Panc1 (cell line): Measurements from ENCODE around the gene NOC2L. TPM values are rescaled to one million over a fixed set of nuclear protein-coding genes. Genes with fewer than 3 reads are reported as not detected.

ENCODE experiments used
- ATAC-seq: fragments of 200-7000 bp; cut with Tn5 transposase; 2 replicates; pipeline ENCODE4 v1.9.1; 2020; ENCODE audit warnings: mild to moderate bottlenecking, moderate library complexity
- BruUV-seq: library from RNA; stranded (reverse); fragments of 400-500 nt; replicated peaks from 2 replicates; lab custom pipeline; 2021; lab: Mats Ljungman, UMichigan
- CTCF ChIA-PET: fragments of 300-600 bp; sonication (Branson Sonifier 250); formaldehyde crosslinking; loops from one replicate; lab custom pipeline; 2022; ENCODE audit warnings: antibody characterized with exemption; lab: Charles Lee
- POLR2A ChIA-PET: fragments of 300-600 bp; sonication (Branson Sonifier 250); formaldehyde crosslinking; loops from one replicate; lab custom pipeline; 2022; ENCODE audit warnings: antibody characterized with exemption; lab: Charles Lee
- DNase-seq: peaks from one replicate; pipeline ENCODE4 v3.0.0-alpha.2; 2010; ENCODE audit warnings: low read depth, low spot score
- H3K27ac ChIP-seq: 2 replicates; pipeline ENCODE4 v1.5.1; 2011; ENCODE audit warnings: mild to moderate bottlenecking, low read length, inconsistent platforms
- H3K27me3 ChIP-seq: fragments of 200-500 bp; sonication (Bioruptor generic); 2 replicates; pipeline ENCODE4 v1.6.0; 2014; ENCODE audit warnings: low read length, inconsistent platforms; ENCODE audit not compliant: control insufficient read depth, insufficient read depth
- H3K36me3 ChIP-seq: fragments of 200-500 bp; sonication (Bioruptor generic); 2 replicates; pipeline ENCODE4 v1.5.1; 2014; ENCODE audit warnings: inconsistent platforms, mild to moderate bottlenecking, low read length, moderate library complexity; ENCODE audit not compliant: control insufficient read depth, insufficient read depth
- H3K4me1 ChIP-seq: 2 replicates; pipeline ENCODE4 v1.5.1; 2011; ENCODE audit warnings: inconsistent platforms, mild to moderate bottlenecking, low read length, moderate library complexity; ENCODE audit not compliant: control insufficient read depth, insufficient read depth
- H3K4me3 ChIP-seq, 2 experiments: 2 replicates each; pipeline ENCODE4 v1.5.1; 2011 to 2012; ENCODE audit warnings: low read depth in 2 of 2, low read length in 2 of 2, mild to moderate bottlenecking in 2 of 2, inconsistent platforms in 1 of 2, moderate library complexity in 1 of 2
- H3K9me3 ChIP-seq: fragments of 200-500 bp; sonication (Bioruptor generic); 2 replicates; pipeline ENCODE4 v1.5.1; 2014; ENCODE audit warnings: low read depth, mild to moderate bottlenecking, inconsistent platforms, low read length, moderate library complexity; ENCODE audit not compliant: control insufficient read depth, insufficient read depth
- CTCF ChIP-seq: fragments of 450-650 bp; IDR thresholded peaks from 2 replicates; pipeline ENCODE4 v1.5.1; 2017; ENCODE audit warnings: mild to moderate bottlenecking
- POLR2AphosphoS5 ChIP-seq: IDR thresholded peaks from 2 replicates; pipeline ENCODE4 v1.6.1; 2012; ENCODE audit warnings: mild to moderate bottlenecking, low read depth, low read length, moderate library complexity
- REST ChIP-seq, 2 experiments: IDR thresholded peaks; 2 replicates each; pipeline ENCODE4 v1.6.1; 2011 to 2012; ENCODE audit warnings: low read depth in 2 of 2, control low read depth in 1 of 2, low read length in 1 of 2, mild to moderate bottlenecking in 1 of 2, moderate library complexity in 1 of 2; ENCODE audit not compliant: insufficient read depth in 1 of 2
- SIN3A ChIP-seq: IDR thresholded peaks from 2 replicates; pipeline ENCODE4 v1.6.1; 2012; ENCODE audit warnings: low read depth, mild to moderate bottlenecking, low read length, moderate library complexity, borderline replicate concordance; ENCODE audit not compliant: insufficient read depth
- TCF7L2 ChIP-seq: IDR thresholded peaks from 2 replicates; pipeline ENCODE4 v1.6.1; 2011; ENCODE audit warnings: mild to moderate bottlenecking, low read depth, low read length, inconsistent platforms
- in situ Hi-C: cut with HindIII; loops from 2 replicates; pipeline ENCODE4 v1.10.0; 2016; ENCODE audit warnings: low sequenced_read_pairs, low pct_unique_long_range_greater_than_20kb
- intact Hi-C: fragments of 100-400 bp; cut with micrococcal nuclease; formaldehyde crosslinking; loops from one replicate; pipeline ENCODE4 v1.10.0; 2022; ENCODE audit not compliant: unreplicated experiment
- total RNA-seq: library from RNA; stranded (reverse); gene quantifications from one replicate; pipeline ENCODE4 v1.2.1, GENCODE V29; 2021; ENCODE audit not compliant: unreplicated experiment

NOC2L gene
- total RNA-seq, 1 experiment from 2014 or later = 193 TPM

DNA sequence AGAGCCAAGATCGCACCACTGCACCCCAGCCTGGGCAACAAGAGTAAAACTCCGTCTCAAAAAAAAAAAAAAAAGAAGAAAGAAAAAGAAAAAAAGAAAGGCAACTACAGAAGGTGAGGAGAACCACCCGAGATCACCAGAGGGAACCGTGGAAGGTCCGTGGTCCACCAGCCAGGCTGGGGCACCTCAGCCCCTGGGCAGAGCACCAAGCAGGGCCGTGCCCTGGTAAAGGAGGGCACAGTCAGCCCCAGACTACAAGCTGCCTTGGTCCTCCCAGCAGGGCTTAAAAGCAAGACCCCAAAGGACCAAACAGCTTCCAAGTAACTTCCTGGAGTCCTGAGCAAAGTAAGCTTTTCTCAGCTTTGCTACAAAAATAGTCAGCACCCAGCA, 44.2 kb downstream of the NOC2L start:
- Histone ChIP-seq H3K27me3 (no peaks in the 10 kb centered on the region), H3K9me3 (no peaks in the 10 kb centered on the region), H3K4me3 (no peak overlapping the region), H3K36me3 (no peaks in the 10 kb centered on the region), H3K27ac (no peak overlapping the region), H3K4me1 (peaks cover 77% of the 10 kb centered on the region)
- TF ChIP-seq TCF7L2 = no peak
- TF ChIP-seq REST (IDR thresholded peaks at IDR 0.05; ENCODE audit: insufficient read depth in 1 of 2, low read depth in 2 of 2, low read length in 1 of 2) = no peak
- no peak for TF ChIP-seq POLR2AphosphoS5
- no peak for TF ChIP-seq SIN3A
- ChIA-PET CTCF (no interaction called here), POLR2A (interaction anchor here (0.6 to 0.7 kb wide), 2 partner anchors 14 to 46 kb away, joined by 4 to 9 read pairs; no protein-coding TSS in a partner anchor)
- TSS peak; percentile 82 for BruUV-seq
- DNase-seq = no peak
- intact Hi-C loops (no loop called here), in situ Hi-C loops (no loop called here)
- ATAC-seq = no peak

DNA sequence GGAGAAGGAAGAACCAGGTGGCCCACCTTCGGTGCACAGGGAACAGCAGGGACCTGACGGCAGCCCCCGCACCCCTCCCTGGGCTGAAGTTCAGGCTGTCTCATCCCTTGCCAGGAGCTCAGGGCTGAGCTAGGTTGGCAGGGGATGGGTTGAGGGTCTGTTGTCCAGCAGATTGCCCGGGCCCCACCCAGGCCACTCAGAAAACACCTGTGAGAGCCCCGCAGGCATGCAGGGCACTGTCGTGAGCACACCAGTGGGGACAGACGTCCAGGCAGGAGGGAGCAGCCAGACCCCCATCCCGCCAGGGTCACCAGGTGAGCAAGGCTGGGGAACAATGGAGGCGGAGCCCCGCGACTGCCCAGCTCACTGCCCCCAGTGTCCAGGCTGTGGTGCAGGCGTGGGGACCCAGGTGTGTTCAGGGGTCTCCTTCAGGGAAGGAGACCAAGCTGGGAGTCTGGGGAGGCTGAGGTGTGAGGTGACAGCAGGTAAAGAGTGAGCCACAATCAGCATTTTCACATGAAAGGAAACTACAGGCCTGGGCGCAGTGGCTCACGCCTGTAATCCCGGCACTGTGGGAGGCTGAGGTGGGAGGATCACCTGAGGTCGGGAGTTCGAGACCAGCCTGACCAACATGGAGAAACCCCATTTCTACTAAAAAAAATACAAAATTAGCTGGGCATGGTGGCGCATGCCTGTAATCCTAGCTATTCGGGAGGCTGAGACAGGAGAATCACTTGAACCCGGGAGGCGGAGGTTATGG, 44.7 kb downstream of the NOC2L start:
- POLR2A ChIA-PET = interaction anchor here (0.6 to 0.7 kb wide), 2 partner anchors 15 to 45 kb away, joined by 4 to 9 read pairs; no protein-coding TSS in a partner anchor
- in situ Hi-C loops (no loop called here), intact Hi-C loops (no loop called here)
- ATAC-seq = no peak
- no peak for DNase-seq
- H3K9me3 ChIP-seq = no peaks in the 10 kb centered on the region
- no peaks in the 10 kb centered on the region for H3K36me3 ChIP-seq
- BruUV-seq = no TSS peak
- CTCF ChIA-PET = no interaction called here
- no peak overlapping the region for H3K4me3 ChIP-seq
- TF ChIP-seq REST (IDR thresholded peaks at IDR 0.05; ENCODE audit: insufficient read depth in 1 of 2, low read depth in 2 of 2, low read length in 1 of 2) = no peak
- TF ChIP-seq POLR2AphosphoS5 = no peak
- no peak for TF ChIP-seq CTCF
- TF ChIP-seq TCF7L2 = no peak
- no peak for TF ChIP-seq SIN3A
- peaks cover 74% of the 10 kb centered on the region for H3K4me1 ChIP-seq
- H3K27me3 ChIP-seq = no peaks in the 10 kb centered on the region
- H3K27ac ChIP-seq = 0 out of 2 replicates have a peak overlapping the region, but pooled peaks have one; percentile 12
